ENCODE measurements around the gene SMU1. TPM values are rescaled to one million over a fixed set of nuclear protein-coding genes. Genes with fewer than 3 reads are reported as not detected.

SMU1 gene
- total RNA-seq, 4 donors from 2014 or later, result 7.2 to 14.6 (median 10.4) TPM

- no peaks in the 10 kb centered on the region for H3K27me3 ChIP-seq
- TF ChIP-seq POLR2AphosphoS5 (IDR thresholded peaks at IDR 0.05), result no peak
- TF ChIP-seq CTCF (IDR thresholded peaks at IDR 0.05), result peak in 1 of 5 experiments; percentile 14
- in situ Hi-C loops (cut with MboI; ENCODE audit: low pct_ligation_motif_present in 1 of 4, low pct_unique_long_range_greater_than_20kb in 1 of 4, low sequenced_read_pairs in 3 of 4) (no loop called here), intact Hi-C loops (cut with DNase I; ENCODE audit: low total_unique reads) (no loop called here)
- H3K27ac ChIP-seq, result peak overlapping the region; percentile 84 to 91 (median 88)
- H3K36me3 ChIP-seq, result peaks cover 0 to 26% (median 7%) of the 10 kb centered on the region in 4 donors
- H3K4me3 ChIP-seq, result peak overlapping the region in 3 of 4 donors; percentile 32 to 63 (median 55)
- H3K9me3 ChIP-seq, result no peaks in the 10 kb centered on the region
- DNase-seq, result peak; percentile 48
- peaks cover 3 to 12% (median 6%) of the 10 kb centered on the region in 4 donors for H3K4me1 ChIP-seq
- 31 to 33% methylated on average over 7 to 12 of the region's 12 CpGs for WGBS, 2 donors (ENCODE audit: low coverage in 1 of 2)
Observed at GRCh38 chr9:33044677-33045282, 31.7 kb downstream of the SMU1 start.

- no peaks in the 10 kb centered on the region for H3K27me3 ChIP-seq
- H3K4me3 ChIP-seq, result peak overlapping the region; percentile 28 to 63 (median 44)
- H3K27ac ChIP-seq, result peak overlapping the region; percentile 84 to 91 (median 88)
- WGBS, 2 donors (ENCODE audit: low coverage in 1 of 2), result 1% methylated on average over 32 of the region's 41 CpGs; no CpG with 5 or more reads in 1 of the 2 donors
- intact Hi-C loops (cut with DNase I; ENCODE audit: low total_unique reads), result no loop called here
- TF ChIP-seq EP300 (IDR thresholded peaks at IDR 0.05; ENCODE audit: low read depth), result peak; percentile 9
- TF ChIP-seq POLR2A (IDR thresholded peaks at IDR 0.05), result peak; percentile 52
- TF ChIP-seq POLR2AphosphoS5 (IDR thresholded peaks at IDR 0.05), result peak; percentile 56 to 80 (median 68)
- TF ChIP-seq CTCF (IDR thresholded peaks at IDR 0.05), result peak in 1 of 5 experiments; percentile 10
- H3K9me3 ChIP-seq, result no peaks in the 10 kb centered on the region
- peaks cover 3 to 12% (median 6%) of the 10 kb centered on the region in 4 donors for H3K4me1 ChIP-seq
- H3K36me3 ChIP-seq, result peaks cover 0 to 23% (median 6%) of the 10 kb centered on the region in 4 donors
- DNase-seq, result peak; percentile 87
- in situ Hi-C loops (cut with MboI; ENCODE audit: low pct_ligation_motif_present in 1 of 4, low pct_unique_long_range_greater_than_20kb in 1 of 4, low sequenced_read_pairs in 3 of 4), result no loop called here
Observed at GRCh38 chr9:33044162-33044673, 32.3 kb downstream of the SMU1 start.

- Histone ChIP-seq H3K4me1 (peaks cover 3 to 12% (median 6%) of the 10 kb centered on the region in 4 donors), H3K36me3 (peaks cover 0 to 28% (median 9%) of the 10 kb centered on the region in 4 donors), H3K27me3 (no peaks in the 10 kb centered on the region), H3K9me3 (no peaks in the 10 kb centered on the region), H3K4me3 (peak overlapping the region in 3 of 4 donors; percentile 32 to 63 (median 55)), H3K27ac (peak overlapping the region; percentile 84 to 91 (median 88))
- TF ChIP-seq CTCF (IDR thresholded peaks at IDR 0.05), result no peak
- TF ChIP-seq POLR2A (IDR thresholded peaks at IDR 0.05), result no peak
- TF ChIP-seq POLR2AphosphoS5 (IDR thresholded peaks at IDR 0.05), result no peak
- TF ChIP-seq EP300 (IDR thresholded peaks at IDR 0.05; ENCODE audit: low read depth), result no peak
- 26 to 38% methylated on average over 6 to 8 of the region's 8 CpGs for WGBS, 2 donors (ENCODE audit: low coverage in 1 of 2)
- DNase-seq, result no peak
- in situ Hi-C loops (cut with MboI; ENCODE audit: low pct_ligation_motif_present in 1 of 4, low pct_unique_long_range_greater_than_20kb in 1 of 4, low sequenced_read_pairs in 3 of 4) (no loop called here), intact Hi-C loops (cut with DNase I; ENCODE audit: low total_unique reads) (no loop called here)
Observed at GRCh38 chr9:33043671-33044070, 32.8 kb downstream of the SMU1 start.

- H3K27ac ChIP-seq, result peak overlapping the region in 1 of 4 donors; percentile 88
- H3K27me3 ChIP-seq, result no peaks in the 10 kb centered on the region
- H3K4me3 ChIP-seq, result no peak overlapping the region
- no peaks in the 10 kb centered on the region for H3K9me3 ChIP-seq
- in situ Hi-C loops (cut with MboI; ENCODE audit: low pct_ligation_motif_present in 1 of 4, low pct_unique_long_range_greater_than_20kb in 1 of 4, low sequenced_read_pairs in 3 of 4), result no loop called here
- H3K36me3 ChIP-seq, result peaks cover 0 to 35% (median 11%) of the 10 kb centered on the region in 4 donors
- intact Hi-C loops (cut with DNase I; ENCODE audit: low total_unique reads), result no loop called here
- peaks cover 3 to 12% (median 6%) of the 10 kb centered on the region in 4 donors for H3K4me1 ChIP-seq
- WGBS, 2 donors (ENCODE audit: low coverage in 1 of 2), result 68 to 75% methylated on average over 2 to 8 of the region's 8 CpGs
- no peak for DNase-seq
- TF ChIP-seq CTCF (IDR thresholded peaks at IDR 0.05) (no peak), POLR2AphosphoS5 (IDR thresholded peaks at IDR 0.05) (no peak), EP300 (IDR thresholded peaks at IDR 0.05; ENCODE audit: low read depth) (no peak), POLR2A (IDR thresholded peaks at IDR 0.05) (no peak)
Observed at GRCh38 chr9:33042473-33042872, 34.0 kb downstream of the SMU1 start.
